Prostate gland (tissue), 2 donors: ENCODE results near the gene CCDC170.

Experiments used
- CTCF ChIP-seq, 4 experiments: fragments of 200-600 bp in 2 of 4; fragments of 450-650 bp in 2 of 4; sonication (generic) in 2 of 4; IDR thresholded peaks; 1 replicate in 3 of 4; 2 replicates in 1 of 4; pipeline ENCODE4 v1.5.1; 2016 to 2019; ENCODE audit warnings: antibody characterized with exemption in 4 of 4, mild to moderate bottlenecking in 2 of 4, moderate library complexity in 2 of 4
- POLR2A ChIP-seq: fragments of 450-650 bp; IDR thresholded peaks from one replicate; pipeline ENCODE4 v1.6.1; 2016; ENCODE audit warnings: antibody characterized with exemption, mild to moderate bottlenecking
- POLR2AphosphoS5 ChIP-seq: sonication (generic); formaldehyde crosslinking; IDR thresholded peaks from one replicate; pipeline ENCODE4 v1.6.1; 2017; ENCODE audit warnings: antibody characterized with exemption

GRCh38 chr6:151634336-151634720 is 140.5 kb downstream of the CCDC170 start:
- no peak for TF ChIP-seq POLR2A
- no peak for TF ChIP-seq CTCF (IDR thresholded peaks at IDR 0.05)
- no peak for TF ChIP-seq POLR2AphosphoS5
